Measurements from ENCODE around the gene PRPSAP1.
"Not testable (repeated sequence)": the region's sequence is repeated elsewhere in the genome, so short reads cannot be mapped to it uniquely, and the experiment has no call there.

The PRPSAP1 gene

GRCh38 chr17:76331083-76331482, 22.6 kb downstream of the PRPSAP1 start:
- FAIRE-seq = no peak

GRCh38 chr17:76329664-76330063, 24.1 kb downstream of the PRPSAP1 start:
- no peak for FAIRE-seq
- no peak for DNase-seq (ENCODE audit: insufficient read length, low spot score)

More at GRCh38 chr17:76331083-76331482, 22.6 kb downstream of the PRPSAP1 start:
- DNase-seq (ENCODE audit: insufficient read length, low spot score) = no peak

- DNase-seq (ENCODE audit: insufficient read length, low spot score) = no peak
- FAIRE-seq = no peak
Measured at GRCh38 chr17:76327696-76328095, 26.0 kb downstream of the PRPSAP1 start.

- DNase-seq (ENCODE audit: insufficient read length, low spot score) (no peak), FAIRE-seq (no peak)
Measured at GRCh38 chr17:76326306-76326705, 27.4 kb downstream of the PRPSAP1 start.

GRCh38 chr17:76318586-76318985, 35.1 kb downstream of the PRPSAP1 start:
- DNase-seq (ENCODE audit: insufficient read length, low spot score) = no peak
- no peak for FAIRE-seq

GRCh38 chr17:76317535-76317934, 36.2 kb downstream of the PRPSAP1 start:
- no peak for DNase-seq (ENCODE audit: insufficient read length, low spot score)
- no peak for FAIRE-seq

- DNase-seq (ENCODE audit: insufficient read length, low spot score) (no peak), FAIRE-seq (no peak)
Measured at GRCh38 chr17:76314392-76315227, 39.1 kb downstream of the PRPSAP1 start.

GRCh38 chr17:76312735-76313134, 41.0 kb downstream of the PRPSAP1 start:
- FAIRE-seq (no peak), DNase-seq (ENCODE audit: insufficient read length, low spot score) (no peak)

- FAIRE-seq = no peak
Measured at GRCh38 chr17:76309461-76309860, 44.3 kb downstream of the PRPSAP1 start.

GRCh38 chr17:76307966-76308338, 45.8 kb downstream of the PRPSAP1 start, which contains the start of gene QRICH2:
Gene QRICH2, minus strand, starts transcription at chr17:76308276. Its CDS starts 278 bp downstream, at chr17:76307998.
- no peak for DNase-seq (ENCODE audit: insufficient read length, low spot score)
- FAIRE-seq = no peak

More at GRCh38 chr17:76309461-76309860, 44.3 kb downstream of the PRPSAP1 start:
- no peak for DNase-seq (ENCODE audit: insufficient read length, low spot score)

- no peak for DNase-seq (ENCODE audit: insufficient read length, low spot score)
- FAIRE-seq = no peak
Measured at GRCh38 chr17:76307299-76307965, 46.3 kb downstream of the PRPSAP1 start.

- DNase-seq (ENCODE audit: insufficient read length, low spot score); FAIRE-seq: not testable (repeated sequence)
Measured at GRCh38 chr17:76305135-76305454, 48.6 kb downstream of the PRPSAP1 start.

GRCh38 chr17:76304226-76305134, 49.2 kb downstream of the PRPSAP1 start:
- DNase-seq (ENCODE audit: insufficient read length, low spot score) (no peak), FAIRE-seq (no peak)

GRCh38 chr17:76297436-76297835, 56.3 kb downstream of the PRPSAP1 start:
- FAIRE-seq (no peak), DNase-seq (ENCODE audit: insufficient read length, low spot score) (no peak)

- FAIRE-seq (no peak), DNase-seq (ENCODE audit: insufficient read length, low spot score) (no peak)
Measured at GRCh38 chr17:76296889-76297288, 56.8 kb downstream of the PRPSAP1 start.

GRCh38 chr17:76296186-76296585, 57.5 kb downstream of the PRPSAP1 start:
- FAIRE-seq (no peak), DNase-seq (ENCODE audit: insufficient read length, low spot score) (no peak)

- FAIRE-seq = no peak
- no peak for DNase-seq (ENCODE audit: insufficient read length, low spot score)
Measured at GRCh38 chr17:76293106-76293505, 60.6 kb downstream of the PRPSAP1 start.

- DNase-seq (ENCODE audit: insufficient read length, low spot score) (no peak), FAIRE-seq (no peak)
Measured at GRCh38 chr17:76292567-76292966, 61.1 kb downstream of the PRPSAP1 start.

GRCh38 chr17:76281573-76282371, 71.9 kb downstream of the PRPSAP1 start:
- no peak for FAIRE-seq
- no peak for DNase-seq (ENCODE audit: insufficient read length, low spot score)

GRCh38 chr17:76280650-76281049, 73.1 kb downstream of the PRPSAP1 start:
- DNase-seq (ENCODE audit: insufficient read length, low spot score) = no peak
- FAIRE-seq = no peak
